Endothelial cell (in vitro differentiated cells): Measurements from ENCODE around the gene DAZAP1. TPM values are rescaled to one million over a fixed set of nuclear protein-coding genes. Genes with fewer than 3 reads are reported as not detected.
A peak's percentile ranks its signal among the peaks of the same experiment; 100 is the strongest.
"Not testable (repeated sequence)": the region's sequence is repeated elsewhere in the genome, so short reads cannot be mapped to it uniquely, and the experiment has no call there.

Experiments used
- DNase-seq: peaks from one replicate; pipeline ENCODE4 v3.0.0; 2021; ENCODE audit warnings: low spot score
- H3K27ac Mint-ChIP-seq: one replicate; pipeline ENCODE4 v1.8.0; 2021; ENCODE audit warnings: mixed read lengths, inconsistent platforms; ENCODE audit not compliant: unreplicated experiment
- H3K27me3 Mint-ChIP-seq: one replicate; pipeline ENCODE4 v1.8.0; 2021; ENCODE audit warnings: mild to moderate bottlenecking, moderate library complexity, mixed read lengths, inconsistent platforms; ENCODE audit not compliant: unreplicated experiment
- H3K36me3 Mint-ChIP-seq: one replicate; pipeline ENCODE4 v1.8.0; 2021; ENCODE audit warnings: mild to moderate bottlenecking, low read depth, mixed read lengths, inconsistent platforms; ENCODE audit not compliant: unreplicated experiment
- H3K4me1 Mint-ChIP-seq: one replicate; pipeline ENCODE4 v1.8.0; 2021; ENCODE audit warnings: mild to moderate bottlenecking, mixed read lengths, inconsistent platforms; ENCODE audit not compliant: unreplicated experiment
- H3K4me3 Mint-ChIP-seq: one replicate; pipeline ENCODE4 v1.8.0; 2021; ENCODE audit warnings: mild to moderate bottlenecking, mixed read lengths, inconsistent platforms; ENCODE audit not compliant: unreplicated experiment
- H3K9me3 Mint-ChIP-seq: one replicate; pipeline ENCODE4 v1.8.0; 2021; ENCODE audit warnings: mixed read lengths, inconsistent platforms; ENCODE audit not compliant: unreplicated experiment
- CTCF ChIP-seq: fragments of 200-600 bp; sonication (generic); IDR thresholded peaks from one replicate; pipeline ENCODE4 v1.5.0; 2021; ENCODE audit warnings: antibody characterized with exemption; ENCODE audit not compliant: unreplicated experiment
- total RNA-seq: library from RNA; stranded (reverse); fragmentation: NEBNext Ultra II Directional; extraction: Animal tissue kit (Norgen Biotek cat#: 25700); gene quantifications from one replicate; pipeline ENCODE4 v1.2.1, GENCODE V29; 2021; ENCODE audit not compliant: unreplicated experiment

DAZAP1 gene
- total RNA-seq, 1 donor from 2014 or later, result 145 TPM

DNA sequence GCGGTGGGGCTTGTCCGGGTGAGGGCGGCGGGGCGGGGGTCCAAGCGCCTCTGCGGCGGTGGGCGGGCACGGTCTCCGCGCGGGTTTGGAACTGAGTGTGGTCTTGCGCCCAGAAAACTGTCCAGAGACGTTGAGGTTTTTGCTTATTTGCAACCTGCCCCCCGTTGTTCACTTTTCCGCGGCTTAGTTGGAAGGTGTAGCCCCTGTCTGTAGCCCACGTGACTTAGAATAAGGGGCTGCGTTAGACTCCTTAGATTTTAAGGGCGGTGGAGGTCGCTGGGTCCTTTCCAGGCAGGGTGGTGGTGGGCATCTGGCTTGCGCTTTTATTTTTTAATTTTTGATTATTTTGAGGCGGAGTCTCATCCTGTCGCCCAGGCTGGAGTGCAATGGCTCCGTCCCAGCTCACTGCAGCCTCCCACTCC lies 31.6 kb downstream of the DAZAP1 start:
- Mint-ChIP-seq H3K36me3 (peaks cover 28% of the 10 kb centered on the region), H3K4me3 (peak overlapping the region; percentile 96), H3K9me3 (no peaks in the 10 kb centered on the region), H3K27me3 (peaks cover 5% of the 10 kb centered on the region), H3K27ac (peak overlapping the region; percentile 52), H3K4me1 (peaks cover 3% of the 10 kb centered on the region)
- no peak for TF ChIP-seq CTCF
- DNase-seq, result no peak

DNA sequence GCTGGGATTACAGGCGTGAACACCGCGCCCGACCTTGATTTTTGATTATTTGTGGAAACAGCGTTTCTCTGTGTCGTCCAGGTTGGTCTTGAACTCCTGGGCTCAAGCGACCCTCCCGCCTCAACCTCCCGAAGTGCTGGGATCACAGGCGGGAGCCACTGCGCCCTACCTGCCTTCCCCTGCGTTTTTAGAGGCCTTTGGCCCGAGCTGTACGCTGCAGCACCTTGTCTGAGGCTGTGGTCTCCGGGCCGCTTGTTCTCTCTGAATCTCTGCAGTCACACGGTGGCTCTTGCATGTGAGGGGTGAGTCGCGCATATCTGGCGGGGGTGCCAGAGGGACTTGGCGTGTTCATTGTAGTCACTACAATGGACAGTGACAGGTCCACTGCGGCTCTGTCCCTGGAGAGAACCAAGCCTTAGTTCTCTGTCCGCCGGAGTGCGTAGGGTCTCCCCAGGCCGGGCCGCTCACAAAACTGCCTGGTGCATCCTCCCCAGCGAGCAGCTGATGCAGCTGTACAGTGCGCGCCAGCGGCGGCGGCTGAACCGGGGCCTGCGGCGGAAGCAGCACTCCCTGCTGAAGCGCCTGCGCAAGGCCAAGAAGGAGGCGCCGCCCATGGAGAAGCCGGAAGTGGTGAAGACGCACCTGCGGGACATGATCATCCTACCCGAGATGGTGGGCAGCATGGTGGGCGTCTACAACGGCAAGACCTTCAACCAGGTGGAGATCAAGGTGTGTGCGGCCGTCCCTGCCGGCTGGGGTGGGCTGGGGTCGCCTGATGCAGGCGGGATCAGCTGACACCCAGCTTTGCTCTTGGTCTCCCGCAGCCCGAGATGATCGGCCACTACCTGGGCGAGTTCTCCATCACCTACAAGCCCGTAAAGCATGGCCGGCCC lies 32.4 kb downstream of the DAZAP1 start:
- H3K27ac Mint-ChIP-seq, result peak overlapping the region; percentile 61
- not testable (repeated sequence) for H3K27me3 Mint-ChIP-seq, H3K9me3 Mint-ChIP-seq, DNase-seq, H3K4me1 Mint-ChIP-seq
- H3K4me3 Mint-ChIP-seq, result peak overlapping the region; percentile 96
- peaks cover 28% of the 10 kb centered on the region for H3K36me3 Mint-ChIP-seq

- Mint-ChIP-seq H3K27ac (peak overlapping the region; percentile 52), H3K9me3 (no peaks in the 10 kb centered on the region), H3K4me1 (peaks cover 7% of the 10 kb centered on the region), H3K27me3 (peaks cover 5% of the 10 kb centered on the region), H3K4me3 (peak overlapping the region; percentile 73), H3K36me3 (peaks cover 23% of the 10 kb centered on the region)
- no peak for TF ChIP-seq CTCF
- no peak for DNase-seq
Observed at GRCh38 chr19:1440418-1440801, 33.0 kb downstream of the DAZAP1 start.

DNA sequence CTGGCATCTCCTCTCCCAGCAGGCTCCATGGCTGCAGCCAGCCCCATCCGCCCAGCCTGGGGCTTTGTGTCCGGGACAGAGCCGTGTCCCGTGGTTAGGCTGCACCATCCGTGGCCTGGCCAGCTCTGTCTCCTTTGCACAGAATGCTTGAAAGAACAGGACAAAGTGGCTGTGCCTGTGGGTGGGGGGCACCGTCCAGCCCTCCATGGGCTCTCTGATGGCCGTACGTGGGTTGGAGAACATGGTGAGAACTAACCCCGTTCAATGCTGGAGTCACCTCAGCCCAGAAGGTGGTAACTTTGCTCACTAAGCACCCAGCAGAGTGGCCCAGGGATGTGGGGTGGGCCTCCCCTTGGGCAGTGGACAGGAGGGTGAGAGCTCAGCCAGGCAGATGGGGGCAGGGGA lies 33.6 kb downstream of the DAZAP1 start:
- peaks cover 21% of the 10 kb centered on the region for H3K36me3 Mint-ChIP-seq
- peaks cover 5% of the 10 kb centered on the region for H3K27me3 Mint-ChIP-seq
- H3K27ac Mint-ChIP-seq, result no peak overlapping the region

More for the DNA sequence above, 33.6 kb downstream of the DAZAP1 start:
- no peak for DNase-seq
- Mint-ChIP-seq H3K4me3 (peak overlapping the region; percentile 73), H3K9me3 (no peaks in the 10 kb centered on the region), H3K4me1 (peaks cover 7% of the 10 kb centered on the region)
- no peak for TF ChIP-seq CTCF
